ENCODE results near the gene INO80D.

INO80D gene

DNA sequence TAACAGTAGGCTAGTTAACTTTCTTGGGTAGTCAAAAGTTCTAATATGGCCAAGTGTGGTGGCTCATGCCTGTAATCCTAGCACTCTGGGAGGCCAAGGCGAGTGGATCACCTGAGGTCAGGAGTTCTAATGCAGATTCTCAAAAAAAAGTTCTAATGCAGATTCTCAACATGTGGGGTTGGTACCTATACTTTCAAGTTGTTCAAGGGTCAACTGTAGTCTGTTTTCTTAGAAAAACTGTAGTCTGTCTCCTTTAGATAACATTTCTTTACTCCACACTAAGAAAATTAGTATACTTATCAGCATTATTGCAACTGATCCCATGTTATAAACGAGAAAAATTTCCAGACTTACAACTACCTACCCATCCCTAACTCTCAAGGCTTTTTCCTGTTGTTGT is 16.6 kb downstream of the INO80D start:
- TF ChIP-seq, protein P1, sequence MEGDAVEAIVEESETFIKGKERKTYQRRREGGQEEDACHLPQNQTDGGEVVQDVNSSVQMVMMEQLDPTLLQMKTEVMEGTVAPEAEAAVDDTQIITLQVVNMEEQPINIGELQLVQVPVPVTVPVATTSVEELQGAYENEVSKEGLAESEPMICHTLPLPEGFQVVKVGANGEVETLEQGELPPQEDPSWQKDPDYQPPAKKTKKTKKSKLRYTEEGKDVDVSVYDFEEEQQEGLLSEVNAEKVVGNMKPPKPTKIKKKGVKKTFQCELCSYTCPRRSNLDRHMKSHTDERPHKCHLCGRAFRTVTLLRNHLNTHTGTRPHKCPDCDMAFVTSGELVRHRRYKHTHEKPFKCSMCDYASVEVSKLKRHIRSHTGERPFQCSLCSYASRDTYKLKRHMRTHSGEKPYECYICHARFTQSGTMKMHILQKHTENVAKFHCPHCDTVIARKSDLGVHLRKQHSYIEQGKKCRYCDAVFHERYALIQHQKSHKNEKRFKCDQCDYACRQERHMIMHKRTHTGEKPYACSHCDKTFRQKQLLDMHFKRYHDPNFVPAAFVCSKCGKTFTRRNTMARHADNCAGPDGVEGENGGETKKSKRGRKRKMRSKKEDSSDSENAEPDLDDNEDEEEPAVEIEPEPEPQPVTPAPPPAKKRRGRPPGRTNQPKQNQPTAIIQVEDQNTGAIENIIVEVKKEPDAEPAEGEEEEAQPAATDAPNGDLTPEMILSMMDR (IDR thresholded peaks at IDR 0.05; ENCODE audit: borderline replicate concordance, insufficient read depth, low read depth, low read length): no peak
- no peak overlapping the region for H3K4me3 ChIP-seq (ENCODE audit: low read depth, low read length)

- TF ChIP-seq, protein P1 (IDR thresholded peaks at IDR 0.05; ENCODE audit: borderline replicate concordance, insufficient read depth, low read depth, low read length): no peak
- H3K4me3 ChIP-seq (ENCODE audit: low read depth, low read length): no peak overlapping the region
Observed at GRCh38 chr2:206068207-206068606, 17.8 kb downstream of the INO80D start.

- TF ChIP-seq, protein P1 (IDR thresholded peaks at IDR 0.05; ENCODE audit: borderline replicate concordance, insufficient read depth, low read depth, low read length): no peak
- H3K4me3 ChIP-seq (ENCODE audit: low read depth, low read length): no peak overlapping the region
Observed at GRCh38 chr2:206064077-206064476, 21.9 kb downstream of the INO80D start.

DNA sequence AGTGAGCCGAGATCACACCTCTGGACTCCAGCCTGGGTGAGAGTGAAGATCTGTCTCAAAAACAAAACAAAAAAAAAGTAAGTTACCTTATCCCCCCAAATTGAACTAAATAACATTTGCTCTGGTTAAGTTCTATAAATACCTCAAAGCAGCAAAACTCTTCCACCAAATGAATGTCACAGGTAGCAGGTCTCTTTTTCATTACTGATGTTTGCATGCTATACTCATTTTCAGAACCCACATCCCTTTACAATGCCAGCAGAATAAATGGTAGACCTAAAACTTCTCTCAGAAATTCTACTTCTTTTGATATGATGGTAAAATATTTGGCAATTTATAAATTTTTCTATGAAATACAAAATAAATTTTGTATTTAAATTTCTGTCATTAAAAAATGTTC is 22.3 kb downstream of the INO80D start:
- TF ChIP-seq, protein P1 (IDR thresholded peaks at IDR 0.05; ENCODE audit: borderline replicate concordance, insufficient read depth, low read depth, low read length): no peak
- no peak overlapping the region for H3K4me3 ChIP-seq (ENCODE audit: low read depth, low read length)

DNA sequence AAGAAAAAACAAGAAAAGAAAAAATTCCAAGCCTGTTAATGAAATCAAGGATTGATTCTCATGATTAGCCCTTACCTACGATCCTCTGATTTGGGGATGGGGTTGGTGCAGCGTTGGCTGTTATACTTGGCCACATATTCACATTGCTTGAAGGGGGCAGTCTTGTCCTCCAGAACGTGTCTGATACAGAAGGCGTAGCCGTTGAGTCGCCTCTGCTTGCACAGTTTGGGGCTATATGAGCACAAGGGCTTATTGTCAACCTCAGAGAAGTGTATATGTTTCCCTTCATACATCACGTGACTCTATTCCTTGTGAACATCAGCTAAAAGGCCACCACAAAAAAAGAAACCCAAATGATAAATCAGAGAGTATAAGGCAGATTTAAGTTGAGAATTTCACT is 23.2 kb downstream of the INO80D start:
- no peak overlapping the region for H3K4me3 ChIP-seq (ENCODE audit: low read depth, low read length)
- TF ChIP-seq, protein P1 (IDR thresholded peaks at IDR 0.05; ENCODE audit: borderline replicate concordance, insufficient read depth, low read depth, low read length): no peak

DNA sequence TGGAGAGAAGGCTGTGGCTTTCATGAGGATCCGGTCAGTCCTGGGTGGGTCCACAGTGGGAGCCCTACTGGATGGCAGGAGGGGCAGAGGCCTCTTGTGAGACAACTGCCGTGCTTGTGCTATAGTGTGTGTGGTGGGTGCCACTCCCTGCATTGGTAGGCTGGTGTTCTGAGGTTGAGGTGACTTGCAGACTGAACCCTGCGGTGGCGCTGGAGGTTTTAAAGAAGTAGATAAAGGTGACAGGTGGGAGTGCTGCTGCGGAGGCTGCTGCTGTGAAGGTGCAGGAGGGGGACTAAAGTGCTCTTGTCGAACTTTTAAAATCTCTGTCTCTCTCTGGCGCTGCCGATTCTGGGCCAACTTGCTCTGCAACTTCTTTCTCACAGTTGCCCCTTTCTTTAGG is 29.7 kb downstream of the INO80D start:
- no peak overlapping the region for H3K4me3 ChIP-seq (ENCODE audit: low read depth, low read length)
- TF ChIP-seq, protein P1 (IDR thresholded peaks at IDR 0.05; ENCODE audit: borderline replicate concordance, insufficient read depth, low read depth, low read length): no peak

DNA sequence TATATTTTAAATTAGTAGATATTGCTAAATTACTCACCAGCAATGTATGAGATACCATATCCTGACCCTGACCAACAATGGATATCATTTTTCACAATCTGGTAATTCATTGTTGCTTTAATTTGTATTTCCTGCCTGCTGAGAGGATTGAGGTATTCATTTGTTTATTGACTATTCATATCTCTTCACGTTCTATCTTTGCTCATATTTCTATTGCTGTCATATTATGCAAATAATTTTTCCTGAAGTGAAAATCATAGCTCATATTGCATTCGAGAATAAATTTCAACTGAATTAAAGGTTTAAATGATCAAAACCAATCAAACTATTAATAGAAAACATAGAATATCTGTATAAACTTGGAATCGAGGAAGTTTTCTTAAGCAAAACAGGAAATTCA is 31.0 kb downstream of the INO80D start:
- TF ChIP-seq, protein P1 (IDR thresholded peaks at IDR 0.05; ENCODE audit: borderline replicate concordance, insufficient read depth, low read depth, low read length): no peak
- no peak overlapping the region for H3K4me3 ChIP-seq (ENCODE audit: low read depth, low read length)
